ENCODE results near the gene ARL13B.
A peak's percentile ranks its signal among the peaks of the same experiment; 100 is the strongest.
"Not testable (repeated sequence)": the region's sequence is repeated elsewhere in the genome, so short reads cannot be mapped to it uniquely, and the experiment has no call there.

Gene ARL13B

DNA sequence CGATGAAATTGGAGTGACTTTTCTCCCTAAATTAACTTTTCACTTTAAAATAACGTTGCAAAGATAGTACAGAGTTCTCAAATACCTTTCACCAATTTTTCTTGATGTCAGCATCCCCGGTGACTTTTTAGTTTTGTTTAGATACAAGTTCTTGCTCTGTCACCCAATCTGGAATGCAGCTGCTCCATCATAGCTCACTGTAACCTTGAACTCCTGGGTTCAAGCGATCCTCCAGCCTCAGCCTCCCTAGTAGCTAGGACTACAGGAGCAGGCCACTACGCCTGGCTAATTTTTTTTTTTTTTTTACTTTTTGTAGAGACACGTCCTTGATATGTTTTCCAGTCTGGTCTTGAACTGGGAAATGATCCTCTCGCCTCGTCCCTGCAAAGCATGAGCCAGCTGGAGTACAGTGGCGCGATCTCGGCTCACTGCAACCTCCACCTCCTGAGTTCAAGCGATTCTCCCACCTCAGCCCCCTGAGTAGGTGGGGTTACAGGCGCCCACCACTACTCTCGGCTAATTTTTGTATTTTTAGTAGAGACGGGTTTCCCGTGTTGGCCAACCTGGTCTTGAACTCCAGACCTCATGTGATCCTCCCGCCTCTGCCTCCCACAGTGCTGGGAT, 83.7 kb downstream of the ARL13B start:
- no peak for DNase-seq (ENCODE audit: low spot score)

DNA sequence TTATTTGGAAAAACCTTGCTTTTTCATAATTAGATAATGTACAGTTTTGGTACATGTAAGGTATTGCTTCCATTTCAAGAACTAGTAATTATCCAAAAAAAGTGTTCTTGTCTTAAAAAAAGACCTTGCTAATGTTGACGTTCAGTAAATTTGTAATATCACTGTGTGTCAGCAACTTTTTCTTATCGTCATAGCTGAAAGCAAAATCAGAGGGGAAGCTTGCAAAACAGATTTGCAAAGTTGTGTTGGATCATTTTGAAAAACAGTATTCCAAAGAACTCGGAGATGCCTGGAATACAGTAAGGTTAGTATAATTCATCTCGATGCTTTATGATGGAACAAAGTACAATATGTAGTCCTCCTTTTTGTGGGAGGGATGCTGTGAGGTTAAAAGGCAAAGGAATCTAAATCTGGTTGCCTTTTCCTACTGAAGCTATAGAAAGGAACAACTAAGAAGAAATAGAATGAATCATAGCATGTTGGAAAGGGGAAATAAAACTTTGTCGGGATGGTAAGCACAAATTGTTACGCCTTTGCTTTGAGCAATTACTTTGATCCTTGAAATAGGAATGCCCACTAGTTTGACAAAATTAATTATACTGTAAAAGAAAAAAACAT, 84.4 kb downstream of the ARL13B start:
- no peak for DNase-seq (ENCODE audit: low spot score)

DNA sequence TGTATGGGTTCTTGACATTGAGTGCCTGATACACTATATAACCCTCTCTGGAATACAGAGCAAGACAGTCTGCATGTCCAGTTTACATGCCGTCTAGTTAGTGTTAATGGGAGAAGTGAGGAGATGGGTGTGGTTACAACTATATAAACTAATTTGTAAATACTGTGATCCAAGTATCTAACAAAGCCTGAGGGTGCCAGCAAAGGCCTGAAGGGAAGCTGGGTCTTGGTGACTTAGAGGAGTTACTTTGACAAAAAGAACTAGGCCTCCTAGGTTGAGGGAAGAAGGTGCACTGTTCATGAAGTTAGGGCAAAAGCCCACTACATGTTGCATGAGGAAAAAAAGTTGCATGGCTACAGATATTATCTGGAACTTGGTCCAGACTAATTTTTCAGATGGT, 85.2 kb downstream of the ARL13B start:
- DNase-seq (ENCODE audit: low spot score), result no peak

DNA sequence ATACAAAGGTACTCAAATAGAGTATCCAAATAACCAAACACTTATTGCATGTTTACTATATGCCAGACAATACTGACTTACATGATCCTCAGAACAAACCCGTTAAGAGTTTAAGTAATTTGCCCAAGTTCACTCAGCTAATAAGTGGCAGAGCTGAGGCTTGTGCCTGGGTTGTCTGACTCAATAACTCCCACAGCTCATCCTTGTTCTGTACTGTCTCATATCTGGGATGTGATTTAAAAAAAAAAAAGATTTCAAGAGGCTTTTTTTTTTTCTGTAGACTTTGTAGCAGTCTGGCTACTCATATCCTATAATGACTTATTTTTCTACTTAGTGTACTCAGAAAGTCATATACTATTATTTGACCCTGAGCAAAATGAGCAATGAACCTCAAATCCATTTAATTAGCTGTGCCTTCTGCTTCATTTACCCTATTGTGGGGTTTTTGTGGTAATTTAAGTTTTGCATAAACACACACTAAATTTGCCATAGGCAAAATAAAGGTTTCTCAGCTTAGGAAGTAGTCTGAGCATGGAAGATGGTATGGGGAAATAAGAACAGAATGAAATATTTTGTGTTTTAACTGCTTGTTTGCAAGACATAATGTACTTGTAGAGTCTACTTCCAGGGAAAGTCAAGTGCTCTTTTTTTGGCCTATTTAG, 86.0 kb downstream of the ARL13B start:
- no peak for DNase-seq (ENCODE audit: low spot score)

DNA sequence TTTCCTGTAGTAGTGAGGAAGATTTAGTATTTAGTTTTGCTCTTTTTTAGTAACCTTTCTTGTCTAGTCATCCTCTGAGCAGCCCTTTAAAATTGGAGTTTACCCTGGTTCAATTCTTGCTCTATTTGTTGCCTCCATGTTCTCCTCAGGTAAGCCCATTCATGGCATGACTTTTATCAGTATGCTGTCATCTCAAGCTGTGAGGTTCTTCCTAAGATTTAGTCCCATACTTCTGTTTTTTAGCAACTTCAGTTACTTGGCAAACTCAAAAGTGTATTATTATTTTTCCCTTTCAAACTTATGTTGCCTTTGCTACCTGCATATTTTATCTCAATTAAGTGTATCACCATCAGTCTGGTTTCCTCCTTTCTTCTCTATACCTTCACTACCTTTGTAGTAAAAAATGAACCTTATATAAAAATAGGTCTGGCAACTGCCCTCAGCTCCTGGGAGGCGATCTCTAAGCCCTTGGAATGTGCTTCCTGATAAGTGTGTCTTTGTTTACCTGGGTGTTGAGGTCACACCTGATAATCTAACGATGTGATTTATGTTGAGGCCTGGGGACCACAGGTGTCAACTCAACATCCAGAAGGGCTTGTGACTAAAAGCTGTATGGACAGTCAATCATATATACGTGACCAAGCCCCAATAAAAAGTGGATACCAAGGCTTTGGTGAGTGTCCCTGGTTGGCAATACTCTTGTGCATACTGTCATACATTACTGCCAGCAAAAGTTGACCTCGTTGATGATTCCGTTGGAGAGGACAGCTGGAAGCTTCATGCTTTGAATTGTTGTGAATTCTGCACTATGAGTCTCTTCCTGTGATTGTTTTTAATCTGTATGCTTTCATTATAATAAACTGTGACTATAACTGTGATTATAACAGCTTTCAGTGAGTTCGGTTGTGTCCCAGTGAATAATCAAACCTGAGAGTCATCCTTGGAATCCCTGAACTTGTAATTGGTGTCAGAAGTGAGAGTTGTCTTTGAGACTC, 86.8 kb downstream of the ARL13B start:
- DNase-seq (ENCODE audit: low spot score), result no peak

DNA sequence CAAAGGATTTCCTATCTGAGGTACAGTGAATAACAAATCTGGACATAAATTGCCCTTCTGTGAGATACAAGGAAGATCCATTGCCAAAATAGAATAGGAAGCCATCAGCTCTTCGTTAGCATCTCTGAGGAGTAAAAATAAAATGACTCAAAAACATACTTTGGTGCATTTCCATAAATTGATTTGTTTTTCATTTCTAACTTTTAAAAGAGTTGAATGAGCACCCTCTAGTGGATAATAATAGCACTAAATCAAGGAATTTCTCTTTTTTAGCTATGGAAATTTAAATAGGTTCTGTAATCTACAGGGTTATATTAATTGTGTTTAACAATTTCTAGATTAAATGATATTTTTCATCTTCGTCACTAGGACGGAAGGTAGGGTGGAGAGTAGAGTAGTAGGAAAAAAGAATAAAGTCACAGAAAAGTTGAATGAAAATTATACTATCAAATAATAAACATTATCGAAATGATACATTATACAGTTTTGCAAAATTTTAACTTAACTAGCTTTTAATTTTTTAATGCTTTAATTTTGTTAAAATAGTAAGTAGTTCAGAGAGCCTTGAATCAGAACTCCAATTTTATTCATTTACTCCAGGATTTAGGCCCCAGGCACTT, 89.3 kb downstream of the ARL13B start:
- DNase-seq (ENCODE audit: low spot score), result peak; percentile 20

DNA sequence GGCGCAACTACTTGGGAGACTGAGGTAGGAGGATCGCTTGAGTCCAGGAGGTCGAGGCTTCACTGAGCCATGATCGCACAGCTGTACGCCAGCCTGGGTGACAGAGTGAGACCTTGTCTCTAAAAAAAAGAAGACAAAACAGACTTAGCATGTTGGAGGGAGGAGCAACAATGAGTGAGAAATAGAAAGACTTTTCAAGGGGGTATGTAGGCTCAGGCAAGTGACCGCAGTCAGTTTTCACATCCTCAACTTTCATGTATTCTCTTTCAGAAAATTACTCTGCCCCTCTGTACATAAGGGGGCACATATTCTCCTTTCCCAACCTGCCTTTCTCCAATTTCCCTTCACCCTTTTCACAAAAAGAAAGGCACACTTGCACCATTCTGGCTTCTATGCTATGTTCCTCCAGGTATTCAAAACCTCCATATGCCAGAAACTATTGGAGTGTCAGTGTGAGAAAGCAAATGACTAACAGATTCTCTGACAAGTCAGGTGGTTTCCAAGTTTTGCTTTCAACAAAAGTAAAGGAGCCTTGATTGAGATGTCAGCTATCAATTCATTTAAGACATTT, 90.5 kb downstream of the ARL13B start:
- DNase-seq (ENCODE audit: low spot score), result no peak

DNA sequence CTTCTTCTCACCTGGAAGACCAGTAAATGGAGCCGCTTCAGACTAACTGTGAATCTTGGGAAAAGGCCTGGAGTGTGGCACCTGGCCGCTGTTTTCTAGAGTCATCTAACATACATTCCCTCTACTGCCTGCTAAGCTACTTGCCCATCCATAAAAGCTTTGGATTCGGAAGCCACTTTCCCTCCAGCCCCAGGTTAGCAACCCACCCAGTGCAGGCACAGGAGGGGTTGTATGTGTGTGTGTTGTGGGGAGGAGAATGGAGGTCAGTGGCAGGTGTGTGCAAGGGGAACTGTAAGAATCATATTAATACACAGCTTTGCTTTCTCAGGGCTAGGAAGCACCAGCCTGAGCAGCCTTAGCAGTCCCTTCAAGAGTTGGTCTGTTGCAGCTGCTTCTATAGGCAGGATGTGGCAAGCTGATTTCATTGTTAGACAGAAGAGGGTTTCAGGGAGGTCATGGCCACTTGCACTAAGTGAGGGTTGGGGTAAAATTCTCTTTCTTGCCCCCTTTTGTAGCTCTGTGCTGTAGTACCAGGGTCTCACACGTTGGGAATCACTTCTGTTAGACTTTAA, 91.8 kb downstream of the ARL13B start:
- no peak for DNase-seq (ENCODE audit: low spot score)

DNA sequence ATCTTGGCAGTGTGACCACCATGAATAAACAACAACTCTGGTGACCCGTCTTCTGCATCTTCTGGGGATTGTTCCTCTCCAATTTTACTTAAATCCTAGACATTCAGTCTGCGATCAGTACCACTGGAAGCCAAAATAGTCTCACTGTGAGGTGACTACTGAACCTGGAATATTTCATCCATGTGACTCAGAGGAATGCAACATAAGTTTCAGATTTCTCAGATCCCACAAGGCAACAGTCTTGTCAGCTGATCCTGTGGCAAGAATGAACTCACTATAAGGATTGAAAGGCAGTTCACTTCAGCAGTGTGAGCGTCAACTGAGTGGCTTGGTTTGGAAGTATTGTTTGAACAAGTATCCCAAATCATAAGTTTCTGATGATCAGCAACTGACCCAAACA, 96.1 kb downstream of the ARL13B start:
- DNase-seq (ENCODE audit: low spot score), result no peak

DNA sequence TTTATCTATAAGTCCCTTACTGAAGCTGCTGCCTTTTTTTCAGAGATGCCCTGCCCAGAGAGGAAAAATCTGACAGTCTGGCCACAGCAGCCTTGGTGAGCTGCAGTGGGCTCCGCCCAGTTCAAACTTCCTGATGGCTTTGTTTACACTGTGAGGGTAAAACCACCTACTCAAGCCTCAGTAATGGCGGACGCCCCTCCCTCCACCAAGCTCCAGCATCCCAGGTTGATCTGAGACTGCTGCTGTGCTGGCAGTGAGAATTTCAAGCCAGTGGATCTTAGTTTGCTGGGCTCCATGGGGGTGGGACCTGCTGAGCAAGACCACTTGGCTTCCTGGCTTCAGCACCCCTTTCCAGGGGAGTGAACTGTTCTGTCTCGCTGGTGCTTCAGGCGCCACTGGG, 100.6 kb downstream of the ARL13B start:
- not testable (repeated sequence) for DNase-seq (ENCODE audit: low spot score)

DNA sequence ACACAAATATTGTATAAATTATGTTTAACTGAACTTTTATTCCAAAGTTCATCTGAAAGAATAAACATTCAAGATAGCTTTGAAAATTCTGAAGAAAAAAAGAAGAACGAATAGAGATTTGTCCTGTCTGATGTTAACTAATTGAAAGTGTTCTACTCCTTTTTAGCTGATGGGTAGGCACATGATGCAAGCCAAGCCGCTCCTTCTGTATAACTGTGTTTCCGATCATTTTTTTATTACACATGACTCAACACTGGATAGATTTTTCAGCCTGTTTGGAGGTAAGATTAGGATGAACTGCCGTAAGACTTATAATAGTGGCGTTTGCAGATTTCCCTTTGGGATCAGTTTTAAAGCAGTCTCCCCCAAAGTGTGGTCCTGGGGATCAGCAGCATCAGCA, 101.9 kb downstream of the ARL13B start:
- no peak for DNase-seq (ENCODE audit: low spot score)

DNA sequence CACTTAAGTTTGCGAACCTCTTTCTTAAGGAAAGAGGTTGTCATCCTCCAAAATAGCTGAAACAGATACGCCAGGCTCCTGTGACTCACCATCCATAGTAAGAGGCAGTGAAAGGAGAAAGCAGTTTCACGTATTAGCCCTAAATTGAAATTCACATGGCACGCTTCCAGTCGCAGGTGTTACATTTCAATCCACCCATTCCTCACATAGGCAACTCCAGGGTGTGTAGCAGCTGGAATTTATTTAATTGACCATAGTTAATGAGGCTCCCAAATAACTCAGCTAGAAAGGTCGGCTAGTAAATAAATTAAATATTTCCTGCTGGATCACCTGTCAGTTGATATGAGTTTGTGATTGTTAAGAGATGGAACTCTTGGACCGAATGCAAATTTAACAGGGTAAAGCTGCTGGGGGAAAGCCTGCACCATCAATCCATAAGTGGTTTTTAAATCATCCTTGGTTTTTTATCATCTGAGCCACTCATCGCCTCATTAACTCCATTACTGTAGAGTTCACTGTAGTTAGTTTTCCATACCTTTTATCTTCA, 102.5 kb downstream of the ARL13B start:
- DNase-seq (ENCODE audit: low spot score), result no peak

DNA sequence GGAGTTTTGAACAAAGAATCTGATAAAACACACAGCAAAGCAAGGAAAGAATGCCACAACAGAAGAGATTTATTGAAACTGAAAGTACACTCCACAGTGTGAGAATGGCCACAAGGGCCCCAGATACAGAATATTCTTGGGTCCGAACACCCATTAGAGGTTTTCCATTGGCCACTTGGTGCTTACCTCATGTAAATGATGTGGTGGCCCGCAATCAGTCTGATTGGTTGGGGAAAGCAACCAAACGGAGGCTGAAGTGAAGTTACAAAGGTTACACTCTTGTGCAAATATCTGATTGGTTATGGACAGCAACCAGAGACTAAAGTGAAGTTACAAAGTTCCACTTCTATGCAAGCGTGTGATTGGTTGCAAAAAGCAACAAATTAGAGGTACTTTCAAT, 103.3 kb downstream of the ARL13B start:
- no peak for DNase-seq (ENCODE audit: low spot score)

DNA sequence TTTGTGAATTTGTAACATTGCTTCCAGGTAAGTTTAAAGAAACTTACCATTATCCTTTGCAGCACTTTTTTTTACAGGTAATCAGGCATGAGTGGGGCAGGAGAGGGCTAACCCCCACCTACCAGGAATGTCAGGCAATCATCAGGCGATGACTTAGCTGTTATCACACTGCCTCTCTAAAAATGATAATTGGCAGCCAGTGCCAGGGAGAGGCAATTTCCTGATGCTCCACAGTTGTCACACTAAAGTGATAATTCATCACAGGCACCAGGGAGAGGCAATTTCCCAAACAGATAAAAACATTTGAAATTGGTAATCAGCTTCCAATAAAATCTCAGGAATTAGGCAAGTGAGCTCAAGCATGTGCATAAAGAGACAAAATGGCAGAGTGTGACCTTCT, 109.2 kb downstream of the ARL13B start:
- no peak for DNase-seq (ENCODE audit: low spot score)

DNA sequence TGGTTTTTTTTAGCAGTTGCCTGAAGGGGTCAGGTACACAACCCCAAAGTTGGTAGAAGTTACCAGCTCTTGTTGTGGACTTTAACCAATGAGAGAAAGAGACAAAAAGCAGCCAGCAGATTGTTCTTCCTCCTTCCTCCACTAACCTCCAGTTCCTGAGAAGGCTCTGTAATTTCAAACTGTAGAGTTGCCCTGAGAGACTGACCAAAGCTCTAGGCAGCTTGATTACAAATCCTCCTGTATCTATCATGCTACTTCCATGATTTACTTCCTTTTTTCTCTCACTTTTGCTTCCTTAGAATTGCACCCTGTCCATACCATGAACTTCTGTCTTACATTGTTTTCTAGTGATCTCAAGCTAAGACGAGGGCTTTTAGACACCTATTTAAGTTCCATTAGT, 112.1 kb downstream of the ARL13B start:
- no peak for DNase-seq (ENCODE audit: low spot score)

DNA sequence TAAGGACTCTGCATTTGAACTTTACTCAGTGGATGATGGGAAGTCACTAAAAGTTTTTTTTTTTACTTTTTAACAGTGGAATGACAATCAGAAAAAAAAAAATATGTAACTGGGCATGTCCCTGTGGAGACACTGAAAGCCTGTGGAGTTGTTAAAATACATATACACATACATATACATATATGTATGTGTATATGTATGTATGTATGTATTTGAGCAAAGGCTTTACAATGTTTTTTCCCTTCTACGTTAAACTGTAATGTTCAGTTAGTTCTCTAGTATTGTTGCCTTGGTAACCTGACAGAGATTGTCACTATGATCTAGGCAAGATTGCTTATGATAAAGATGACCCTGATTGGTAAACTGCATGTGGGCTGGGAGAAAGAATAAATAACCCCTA, 113.2 kb downstream of the ARL13B start:
- no peak for DNase-seq (ENCODE audit: low spot score)

DNA sequence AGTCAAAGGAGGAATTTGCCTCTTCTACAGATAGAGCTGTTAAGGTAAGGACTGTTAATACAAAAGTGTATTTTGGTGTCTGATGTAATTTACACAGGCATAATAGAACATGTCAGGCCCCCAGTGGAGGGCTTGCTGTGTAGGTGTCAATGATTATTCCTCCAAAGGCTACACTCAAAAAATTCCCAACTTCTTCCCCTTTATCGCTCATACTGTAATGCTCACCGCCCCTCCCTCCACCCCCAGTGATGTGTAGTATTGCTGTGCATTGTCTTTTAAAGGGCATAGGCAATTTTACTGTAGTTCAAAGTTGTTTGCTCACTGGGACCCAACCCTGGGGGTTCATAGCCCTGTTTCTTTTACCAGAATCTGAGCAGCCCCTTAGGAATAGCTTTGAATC, 115.2 kb downstream of the ARL13B start:
- DNase-seq (ENCODE audit: low spot score), result no peak

DNA sequence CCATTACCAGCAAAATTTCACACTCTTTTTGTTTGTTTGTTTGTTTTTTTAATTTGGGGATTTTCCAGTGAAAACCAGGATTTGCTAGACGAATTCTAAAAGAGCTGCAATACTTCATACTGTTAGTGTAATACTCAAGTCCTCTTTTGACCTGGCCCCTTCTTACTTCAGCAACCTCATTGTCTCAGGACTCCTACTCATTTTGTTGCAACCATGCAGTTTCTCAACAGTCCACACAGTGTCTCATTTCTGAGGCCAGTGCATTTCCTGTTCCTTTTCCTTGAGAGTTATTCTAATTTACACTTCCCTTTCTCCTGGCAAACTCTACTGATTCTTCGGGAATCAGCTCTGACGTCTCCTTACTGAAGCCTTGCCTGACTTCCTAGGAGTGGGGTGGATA, 118.5 kb downstream of the ARL13B start:
- no peak for DNase-seq (ENCODE audit: low spot score)

DNA sequence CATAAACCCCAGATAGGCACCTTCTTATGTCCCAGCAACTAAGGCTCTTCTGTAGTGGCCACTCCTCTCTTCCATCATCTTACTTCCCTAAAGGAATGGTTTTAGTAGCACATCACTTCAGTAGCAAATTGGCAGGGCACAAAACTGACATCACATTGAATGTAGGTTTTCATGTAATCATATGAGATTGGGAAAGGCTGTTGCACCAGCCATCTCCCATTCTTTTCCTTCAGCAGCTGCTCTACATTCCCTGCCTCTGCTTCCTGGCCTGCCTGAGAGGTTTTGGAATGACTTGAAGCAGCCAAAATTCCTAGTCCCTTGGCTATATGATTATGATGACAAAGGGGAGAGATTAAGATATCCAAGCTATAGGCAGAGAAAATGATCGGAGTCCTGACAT, 119.4 kb downstream of the ARL13B start:
- DNase-seq (ENCODE audit: low spot score), result no peak

DNA sequence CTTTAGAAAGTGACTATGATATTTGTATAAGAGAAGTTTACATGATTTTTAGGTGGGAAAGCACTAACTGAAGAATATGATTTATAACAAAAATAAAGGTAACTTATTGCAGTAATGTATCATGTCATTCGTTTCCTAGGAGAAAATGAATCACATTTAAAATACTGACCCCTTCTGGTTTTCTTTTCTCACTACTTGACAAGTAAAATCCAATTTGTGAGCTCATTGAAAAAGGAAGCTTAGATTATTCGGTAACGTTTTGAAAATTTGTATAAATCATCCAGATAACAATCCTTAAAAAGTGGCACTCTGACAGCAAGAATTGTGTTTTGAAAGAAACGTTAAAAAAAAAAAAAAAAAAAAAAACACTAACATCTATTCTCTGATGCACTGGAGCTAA, 121.9 kb downstream of the ARL13B start:
- no peak for DNase-seq (ENCODE audit: low spot score)
